ENCODE data around the gene ACTRT2.

ACTRT2 gene

DNA sequence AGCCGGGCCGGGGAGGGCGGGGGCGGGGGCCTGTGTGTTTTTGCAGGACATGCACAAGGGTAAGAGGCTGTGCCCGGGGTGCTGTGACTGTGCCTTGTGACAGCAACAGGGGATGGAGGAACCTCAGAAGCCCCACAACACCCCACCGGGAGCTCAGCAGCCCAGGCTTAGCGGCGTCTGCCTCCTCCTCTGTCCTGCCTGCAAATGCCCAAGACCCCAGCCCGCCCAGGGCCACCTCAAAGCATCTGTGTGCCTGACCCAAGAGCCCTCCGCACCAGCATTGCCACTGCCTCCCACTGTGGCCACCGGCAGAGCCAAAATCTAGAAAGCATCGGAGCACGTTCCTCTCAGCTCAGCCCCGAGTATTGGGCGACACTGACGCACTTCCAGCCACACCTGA is 2.7 kb upstream of the ACTRT2 start:
- no peak for DNase-seq

- DNase-seq, result no peak
These were observed 2.2 kb upstream of the ACTRT2 start for GRCh38 chr1:3019007-3019515.

- DNase-seq, result no peak
These were observed 1.7 kb upstream of the ACTRT2 start for GRCh38 chr1:3019516-3020051.

GRCh38 chr1:3020263-3020909 is 881 bp upstream of the ACTRT2 start:
- no peak for DNase-seq

- no peak for DNase-seq
These were observed 634 bp downstream of the ACTRT2 start for GRCh38 chr1:3021801-3022401.

GRCh38 chr1:3022511-3022973 is 1.3 kb downstream of the ACTRT2 start:
- DNase-seq, result no peak

DNA sequence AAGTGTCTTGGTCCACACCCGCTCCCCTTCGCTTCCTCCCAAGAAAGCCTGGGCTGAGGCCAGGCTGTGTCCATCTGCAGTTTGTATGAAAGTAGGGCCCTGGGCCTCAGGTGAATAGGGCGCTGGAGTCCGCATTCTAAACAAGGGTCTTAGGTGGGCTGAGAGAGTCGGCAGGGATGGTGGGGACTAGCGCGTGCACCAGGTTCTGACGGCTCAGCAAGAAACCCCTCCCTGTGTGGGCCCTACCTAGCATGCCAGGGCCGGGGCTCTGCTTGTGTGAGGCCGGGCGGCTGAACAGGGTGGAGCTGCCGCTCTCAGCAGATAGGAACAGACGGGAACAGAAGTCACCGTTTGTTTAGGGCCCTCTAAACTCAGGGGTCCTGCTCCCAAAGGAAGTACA is 1.7 kb downstream of the ACTRT2 start:
- DNase-seq, result no peak

- DNase-seq, result no peak
These were observed 2.8 kb downstream of the ACTRT2 start for GRCh38 chr1:3024019-3024418.

GRCh38 chr1:3024588-3024987 is 3.3 kb downstream of the ACTRT2 start:
- no peak for DNase-seq

GRCh38 chr1:3026124-3026523 is 4.9 kb downstream of the ACTRT2 start:
- no peak for DNase-seq

GRCh38 chr1:3026581-3027391 is 5.5 kb downstream of the ACTRT2 start:
- DNase-seq, result no peak

DNA sequence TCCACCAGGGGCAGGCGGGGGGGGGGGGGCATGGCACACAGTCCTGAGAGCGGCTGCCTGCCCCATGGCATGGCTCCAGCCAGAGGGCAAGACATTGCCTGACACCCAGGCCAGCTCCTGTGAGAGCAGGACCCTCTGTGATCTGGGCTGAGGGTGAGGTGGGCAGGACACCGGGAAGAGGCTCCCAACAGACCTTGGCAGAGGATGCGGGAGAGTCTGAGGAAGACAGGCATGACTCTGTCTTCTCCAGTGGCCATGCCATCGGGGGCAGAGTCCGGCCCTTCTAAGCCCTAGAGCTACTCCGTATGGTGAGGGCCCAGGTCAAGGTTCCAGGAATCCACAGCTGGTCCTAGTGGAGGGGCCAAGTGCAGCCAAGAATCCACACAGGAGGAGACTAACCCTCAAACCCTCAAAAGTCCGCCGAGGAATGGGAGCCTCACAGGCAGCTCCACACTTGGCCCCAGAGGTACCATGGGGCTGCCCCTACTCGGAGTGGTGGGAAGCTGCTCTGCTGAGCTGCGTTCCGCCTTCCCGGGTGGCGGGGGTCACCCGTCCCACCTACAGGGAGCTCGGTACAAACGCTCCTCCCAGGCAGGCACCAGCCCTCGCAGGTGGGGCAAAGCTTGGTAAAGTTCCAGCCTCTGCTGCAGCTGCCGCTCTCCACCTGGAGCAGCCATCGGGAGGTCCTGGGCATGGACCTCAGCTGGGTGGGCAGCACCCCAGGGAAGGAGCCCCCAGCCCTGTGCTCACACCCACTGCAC is 6.5 kb downstream of the ACTRT2 start:
- no peak for DNase-seq

DNA sequence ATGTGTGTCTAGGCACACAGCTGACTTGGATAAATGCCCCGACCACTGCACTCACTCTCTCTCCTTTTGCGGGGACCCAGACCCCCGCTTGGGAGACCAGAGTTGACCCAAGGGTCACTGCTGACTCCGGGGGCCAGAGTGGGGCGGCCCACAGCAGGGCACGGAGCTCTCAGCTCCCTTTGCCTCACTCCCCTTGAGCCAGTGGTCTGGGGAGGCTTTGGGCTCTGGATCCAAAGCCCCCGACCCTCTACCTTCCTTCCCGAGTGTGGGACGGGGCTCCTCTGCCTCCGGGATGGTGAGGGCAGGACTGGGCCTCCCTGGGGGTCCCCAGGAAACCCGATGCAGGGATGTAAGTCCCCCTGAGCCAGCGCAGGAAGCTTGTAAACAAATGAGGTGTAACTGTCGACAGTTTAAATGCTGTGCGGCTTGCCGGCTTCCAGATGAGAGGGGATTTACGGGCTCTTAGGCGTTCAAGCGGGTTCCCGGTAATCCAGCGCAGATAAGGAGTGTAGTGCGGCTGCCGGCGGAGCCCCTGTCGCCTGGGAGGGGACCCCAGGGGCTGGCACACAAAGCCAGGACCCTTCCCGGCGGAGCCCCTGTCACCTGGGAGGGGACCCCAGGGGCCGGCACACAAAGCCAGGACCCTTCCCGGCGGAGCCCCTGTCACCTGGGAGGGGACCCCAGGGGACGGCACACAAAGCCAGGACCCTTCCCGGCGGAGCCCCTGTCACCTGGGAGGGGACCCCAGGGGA is 7.4 kb downstream of the ACTRT2 start:
- DNase-seq, result no peak

DNA sequence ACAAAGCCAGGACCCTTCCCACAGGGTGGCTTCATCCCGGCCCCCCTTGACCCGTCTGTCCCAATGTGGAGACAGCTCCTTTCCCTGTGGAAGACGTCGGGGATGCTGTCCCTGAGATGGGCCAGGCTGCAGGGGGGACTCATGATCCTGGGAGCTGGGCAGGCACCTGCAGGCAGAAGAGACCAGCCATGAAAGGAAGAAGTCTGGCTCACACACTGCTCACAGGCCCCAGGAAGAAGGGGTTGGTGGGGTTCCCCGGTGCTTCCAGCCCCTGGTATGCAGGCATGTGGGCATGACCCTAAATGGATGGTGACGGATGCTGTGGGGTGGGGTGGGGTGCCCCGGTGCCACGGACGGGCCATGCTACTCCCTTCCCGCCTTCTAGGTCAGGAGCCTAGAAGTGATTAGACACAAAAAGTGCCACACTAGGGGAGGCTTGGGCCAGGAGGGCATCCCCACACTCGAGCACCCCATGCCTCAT is 8.3 kb downstream of the ACTRT2 start:
- DNase-seq, result no peak

DNA sequence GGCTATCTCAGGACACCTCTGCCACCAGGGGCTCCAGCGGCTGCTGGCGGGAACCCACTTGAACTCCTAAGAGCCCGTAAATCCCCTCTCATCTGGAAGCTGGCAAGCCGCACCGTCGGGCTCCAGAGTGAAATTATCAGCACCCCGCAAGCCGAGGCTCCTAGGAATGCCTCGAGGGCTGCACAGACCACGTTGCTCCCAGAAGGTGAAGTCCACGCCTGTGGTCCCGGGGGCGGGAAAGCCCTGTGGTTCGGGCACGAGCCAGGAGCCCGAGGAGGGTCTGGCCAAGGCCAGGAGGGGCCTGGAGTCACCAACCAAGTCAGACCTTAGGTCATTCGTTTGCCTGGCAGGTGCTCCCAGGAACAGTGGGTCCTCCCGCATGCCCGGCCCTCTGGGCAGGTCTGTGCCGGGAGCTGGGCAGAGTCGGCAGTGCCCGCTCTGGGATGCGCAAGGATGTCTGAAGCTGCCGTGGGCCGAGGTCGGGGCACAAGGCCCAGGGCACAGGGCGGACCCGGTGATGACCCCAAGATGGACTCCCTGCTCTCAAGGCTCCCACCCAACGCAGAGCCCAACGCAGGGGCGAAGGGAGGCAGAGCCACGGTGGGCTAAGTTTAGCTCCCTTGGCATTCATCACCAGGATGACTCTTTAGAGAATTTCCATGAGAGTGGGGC is 8.9 kb downstream of the ACTRT2 start:
- DNase-seq, result no peak

DNA sequence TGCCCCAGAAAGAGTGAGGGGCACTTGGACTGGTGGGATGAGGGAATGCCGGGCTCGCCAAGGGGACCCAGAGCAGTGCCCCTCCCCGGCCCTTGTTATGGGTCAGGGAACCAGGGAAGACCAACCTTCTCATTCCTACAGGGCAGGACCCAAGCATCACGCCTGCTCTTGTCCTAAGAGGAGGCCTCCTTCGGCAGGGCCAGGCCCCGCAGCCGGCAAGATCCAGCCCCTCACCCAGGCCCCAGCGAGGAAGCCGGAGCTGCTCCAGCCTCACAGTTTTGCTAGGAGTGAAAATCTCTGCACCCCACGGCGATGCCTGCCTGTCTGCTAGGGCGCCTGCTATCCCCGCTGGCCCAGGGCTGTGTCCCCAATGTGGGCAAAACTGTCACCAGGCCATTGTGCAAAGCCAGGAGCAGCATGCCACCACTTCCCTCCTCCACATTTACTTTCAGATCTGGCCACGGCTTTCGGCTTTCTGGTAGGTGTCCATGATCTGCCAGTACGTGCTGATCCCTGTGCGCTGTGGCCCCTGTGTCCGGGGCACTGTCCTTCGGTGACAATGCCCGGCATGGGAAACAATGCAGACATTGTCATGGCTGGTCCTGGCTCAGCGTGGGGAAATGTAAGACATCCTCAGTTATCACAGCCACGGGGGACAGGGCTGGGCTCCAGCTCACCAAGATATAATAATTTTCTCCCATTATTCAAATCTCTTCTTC is 9.6 kb downstream of the ACTRT2 start:
- no peak for DNase-seq

DNA sequence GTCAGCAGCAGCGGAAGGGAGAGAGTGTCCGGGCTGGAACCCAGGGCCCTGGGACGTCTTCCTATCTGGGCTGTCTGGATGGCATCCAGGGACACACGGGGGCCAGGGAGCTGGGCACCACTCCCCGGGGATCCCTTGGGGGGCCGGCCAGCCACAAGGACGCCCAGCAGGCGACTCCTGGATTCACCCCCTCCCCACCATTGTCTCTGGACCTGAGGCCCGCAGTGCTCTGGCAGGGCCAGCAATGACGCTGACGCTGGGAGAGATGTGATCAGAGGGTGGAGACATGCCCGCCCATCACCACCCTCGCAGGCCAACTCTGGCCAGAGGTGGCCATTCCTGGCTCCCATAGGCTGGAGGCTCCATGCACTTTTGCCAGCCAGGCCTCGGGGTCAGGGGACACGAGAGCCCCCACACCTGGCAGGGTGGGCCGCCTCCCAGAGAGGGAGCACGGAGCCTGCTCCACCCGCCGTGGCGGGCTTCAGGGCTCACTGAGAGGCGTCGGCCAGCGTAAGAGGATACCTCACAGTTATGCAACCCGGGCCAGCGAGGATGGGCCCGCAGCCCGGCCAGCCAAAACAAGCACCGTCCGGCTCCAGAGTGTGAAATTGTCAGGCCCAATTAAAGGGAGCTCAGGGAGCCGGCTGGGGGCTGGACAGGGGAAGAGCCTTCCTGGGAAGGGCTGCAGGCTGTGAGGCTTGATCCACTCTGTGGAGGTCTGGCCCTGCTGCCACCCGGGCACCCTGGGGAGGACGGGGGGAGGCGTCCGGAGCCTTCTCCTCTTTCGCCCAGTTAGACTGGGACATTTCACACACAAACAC is 10.3 kb downstream of the ACTRT2 start:
- no peak for DNase-seq

DNA sequence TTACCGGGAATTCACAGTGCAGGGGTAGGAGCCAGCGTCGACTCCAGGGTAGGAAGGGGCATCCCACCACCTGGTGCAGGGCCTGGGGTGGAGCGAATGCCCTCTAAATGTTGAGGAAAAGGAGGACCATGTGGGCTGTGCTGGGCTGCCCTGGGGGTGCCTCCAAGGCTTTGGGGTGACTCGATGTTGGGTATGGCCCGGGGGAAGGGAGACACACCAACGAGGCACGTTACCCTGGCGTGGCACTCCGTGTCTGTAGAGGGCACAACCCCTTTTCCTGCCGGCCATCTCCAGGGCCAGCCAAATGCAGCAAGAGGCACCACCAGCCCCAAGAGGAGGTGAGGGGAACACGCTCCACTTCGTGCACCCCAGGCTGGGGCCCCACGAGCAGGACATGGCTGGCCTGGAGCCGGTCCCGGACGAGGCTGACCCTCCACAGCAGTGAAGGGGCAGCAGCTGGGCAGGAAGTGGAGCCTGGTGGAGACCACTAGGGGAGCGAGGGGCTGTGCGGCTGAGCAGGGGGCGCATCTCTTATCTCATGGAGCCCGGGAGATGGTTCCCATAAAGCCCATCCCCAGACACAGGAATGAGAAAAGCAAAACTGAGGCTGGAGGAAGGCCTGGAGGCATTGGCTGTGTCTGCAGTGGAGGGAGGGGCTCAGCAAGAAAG is 11.2 kb downstream of the ACTRT2 start:
- DNase-seq, result no peak
